Uterus (tissue), 2 donors: ENCODE results near the gene COQ5.

Source experiments
- POLR2A ChIP-seq, 2 donors: fragments of 450-650 bp; IDR thresholded peaks; one replicate each; pipeline ENCODE4 v1.6.1; 2016; ENCODE audit warnings: antibody characterized with exemption in 2 of 2, mild to moderate bottlenecking in 1 of 2, moderate library complexity in 1 of 2
- TF ChIP-seq, protein P1 (sequence below), 4 experiments: fragments of 200-600 bp in 2 of 4; fragments of 450-650 bp in 2 of 4; sonication (generic) in 2 of 4; IDR thresholded peaks; one replicate each; pipeline ENCODE4 v1.5.1; 2016 to 2019; ENCODE audit warnings: antibody characterized with exemption in 4 of 4, mild to moderate bottlenecking in 2 of 4, moderate library complexity in 1 of 4

DNA sequence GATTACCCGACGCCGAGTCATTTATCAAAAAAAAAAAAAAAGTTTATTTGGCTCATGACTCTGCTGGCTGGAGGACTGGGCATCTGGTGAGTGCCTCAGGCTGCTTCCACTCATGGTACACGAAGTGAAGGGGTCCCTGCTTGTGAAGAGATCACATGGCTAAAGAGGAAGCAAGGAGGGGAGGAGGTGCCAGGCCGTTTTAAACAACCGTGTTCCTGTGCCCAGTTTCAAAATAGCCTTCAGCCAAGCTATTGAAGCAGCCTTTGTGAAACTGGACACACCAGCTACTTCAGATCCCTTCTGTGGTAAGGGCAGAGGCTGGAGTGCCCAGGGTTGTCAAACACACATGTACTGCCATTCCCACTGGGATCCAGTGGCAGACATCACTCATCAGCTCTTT lies 44.6 kb upstream of the COQ5 start:
- TF ChIP-seq, protein P1, sequence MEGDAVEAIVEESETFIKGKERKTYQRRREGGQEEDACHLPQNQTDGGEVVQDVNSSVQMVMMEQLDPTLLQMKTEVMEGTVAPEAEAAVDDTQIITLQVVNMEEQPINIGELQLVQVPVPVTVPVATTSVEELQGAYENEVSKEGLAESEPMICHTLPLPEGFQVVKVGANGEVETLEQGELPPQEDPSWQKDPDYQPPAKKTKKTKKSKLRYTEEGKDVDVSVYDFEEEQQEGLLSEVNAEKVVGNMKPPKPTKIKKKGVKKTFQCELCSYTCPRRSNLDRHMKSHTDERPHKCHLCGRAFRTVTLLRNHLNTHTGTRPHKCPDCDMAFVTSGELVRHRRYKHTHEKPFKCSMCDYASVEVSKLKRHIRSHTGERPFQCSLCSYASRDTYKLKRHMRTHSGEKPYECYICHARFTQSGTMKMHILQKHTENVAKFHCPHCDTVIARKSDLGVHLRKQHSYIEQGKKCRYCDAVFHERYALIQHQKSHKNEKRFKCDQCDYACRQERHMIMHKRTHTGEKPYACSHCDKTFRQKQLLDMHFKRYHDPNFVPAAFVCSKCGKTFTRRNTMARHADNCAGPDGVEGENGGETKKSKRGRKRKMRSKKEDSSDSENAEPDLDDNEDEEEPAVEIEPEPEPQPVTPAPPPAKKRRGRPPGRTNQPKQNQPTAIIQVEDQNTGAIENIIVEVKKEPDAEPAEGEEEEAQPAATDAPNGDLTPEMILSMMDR (IDR thresholded peaks at IDR 0.05): no peak
- no peak for TF ChIP-seq POLR2A (IDR thresholded peaks at IDR 0.05)
